Liver (tissue), 9 donors: ENCODE data around the gene ICA1L. TPM values are rescaled to one million over a fixed set of nuclear protein-coding genes. Genes with fewer than 3 reads are reported as not detected.

Experiments used
- DNase-seq: peaks from one replicate; pipeline ENCODE4 v3.0.0-alpha.2; 2017; ENCODE audit warnings: low spot score
- H3K27ac ChIP-seq, 2 donors: one replicate each; pipeline ENCODE4 v1.7.0; 2013; ENCODE audit warnings: inconsistent platforms in 2 of 2, low read length in 2 of 2, control low read depth in 1 of 2, low read depth in 1 of 2, mild to moderate bottlenecking in 1 of 2
- H3K27me3 ChIP-seq, 4 donors: one replicate each; pipeline versions ENCODE4 v1.6.1 to v1.7.0; 2013; ENCODE audit warnings: low read length in 3 of 4, inconsistent platforms in 1 of 4, mild to moderate bottlenecking in 1 of 4, moderate library complexity in 1 of 4; ENCODE audit not compliant: control insufficient read depth in 4 of 4, insufficient read depth in 4 of 4
- H3K36me3 ChIP-seq, 4 donors: one replicate each; pipeline versions ENCODE4 v1.6.1 to v1.7.0; 2013; ENCODE audit warnings: low read length in 3 of 4, mild to moderate bottlenecking in 3 of 4, low read depth in 1 of 4, moderate library complexity in 1 of 4; ENCODE audit not compliant: control insufficient read depth in 4 of 4, insufficient read depth in 3 of 4
- H3K4me1 ChIP-seq, 4 donors: one replicate each; pipeline versions ENCODE4 v1.6.1 to v1.7.0; 2013; ENCODE audit warnings: low read length in 3 of 4, mild to moderate bottlenecking in 3 of 4, moderate library complexity in 1 of 4; ENCODE audit not compliant: control insufficient read depth in 4 of 4, insufficient read depth in 4 of 4
- H3K4me3 ChIP-seq, 3 donors: one replicate each; pipeline versions ENCODE4 v1.6.1 to v1.7.0; 2013; ENCODE audit warnings: low read length in 3 of 3, control low read depth in 1 of 3, low read depth in 1 of 3, mild to moderate bottlenecking in 1 of 3
- H3K9ac ChIP-seq, 2 donors: one replicate each; pipeline ENCODE4 v1.7.0; 2013; ENCODE audit warnings: low read length in 2 of 2, mild to moderate bottlenecking in 2 of 2, moderate library complexity in 2 of 2, control low read depth in 1 of 2, low read depth in 1 of 2
- H3K9me3 ChIP-seq, 4 donors: one replicate each; pipeline versions ENCODE4 v1.6.1 to v1.7.0; 2013; ENCODE audit warnings: low read length in 3 of 4; ENCODE audit not compliant: control insufficient read depth in 4 of 4
- CTCF ChIP-seq: fragments of 150-350 bp; IDR thresholded peaks from 2 replicates; pipeline ENCODE4 v1.5.1; 2017; ENCODE audit warnings: improper control_type of control experiment, low read depth, low read length; ENCODE audit not compliant: missing input control
- EGR1 ChIP-seq, 2 donors: IDR thresholded peaks; 2 replicates each; pipeline ENCODE4 v1.6.1; 2016 to 2018; ENCODE audit warnings: antibody characterized with exemption in 2 of 2, low read depth in 2 of 2
- FOXA1 ChIP-seq: IDR thresholded peaks from 2 replicates; pipeline ENCODE4 v1.6.1; 2016; ENCODE audit warnings: antibody characterized with exemption
- FOXA2 ChIP-seq: IDR thresholded peaks from 2 replicates; pipeline ENCODE4 v1.6.1; 2016; ENCODE audit warnings: antibody characterized with exemption
- GABPA ChIP-seq, 2 donors: IDR thresholded peaks in 1 of 2; conservative IDR thresholded peaks in 1 of 2; 2 replicates each; pipeline ENCODE4 v1.6.1; 2016; ENCODE audit warnings: antibody characterized with exemption in 2 of 2, mild to moderate bottlenecking in 1 of 2, moderate library complexity in 1 of 2
- HNF4A ChIP-seq, 2 donors: conservative IDR thresholded peaks; 2 replicates each; pipeline ENCODE4 v1.6.1; 2016; ENCODE audit warnings: antibody characterized with exemption in 2 of 2, mild to moderate bottlenecking in 2 of 2
- HNF4G ChIP-seq: IDR thresholded peaks from 2 replicates; pipeline ENCODE4 v1.6.1; 2016; ENCODE audit warnings: antibody characterized with exemption
- NR2F2 ChIP-seq: IDR thresholded peaks from 2 replicates; pipeline ENCODE4 v1.6.1; 2016; ENCODE audit warnings: antibody characterized with exemption
- RAD21 ChIP-seq, 2 donors: IDR thresholded peaks; 2 replicates each; pipeline ENCODE4 v1.6.1; 2016; ENCODE audit warnings: antibody characterized with exemption in 2 of 2, mild to moderate bottlenecking in 2 of 2
- RXRA ChIP-seq, 2 donors: IDR thresholded peaks; 2 replicates each; pipeline ENCODE4 v1.6.1; 2017 to 2018; ENCODE audit warnings: antibody characterized with exemption in 2 of 2, mild to moderate bottlenecking in 1 of 2
- TAF1 ChIP-seq: conservative IDR thresholded peaks from 2 replicates; pipeline ENCODE4 v1.6.1; 2016; ENCODE audit warnings: antibody characterized with exemption, mild to moderate bottlenecking
- ZBTB33 ChIP-seq: IDR thresholded peaks from 2 replicates; pipeline ENCODE4 v1.6.1; 2016; ENCODE audit warnings: antibody characterized with exemption
- WGBS: extraction: QIAGEN DNeasy Blood & Tissue Kit; methylation state at CpG from one replicate; pipeline ENCODE4 v1.1.7; 2013; 5-methylcytosine and 5-hydroxymethylcytosine counted together
- polyA plus RNA-seq, 2 donors: library from polyadenylated mRNA; stranded (reverse) in 1 of 2; unstranded in 1 of 2; fragments of 200-250 nt in 1 of 2; fragments of >200 nt in 1 of 2; fragmentation: Nextera tagmentation in 1 of 2; extraction: Ambion mirVana in 1 of 2; gene quantifications; one replicate each; pipeline versions ENCODE4 v1.2.1 to v1.2.3, GENCODE V29; 2013 to 2015
- total RNA-seq, 2 donors: library from RNA; depleted of rRNA; stranded (reverse); fragments of >200 nt; gene quantifications; one replicate each; pipeline ENCODE4 v1.2.3, GENCODE V29; 2014
- TF ChIP-seq, protein P1 (sequence below): IDR thresholded peaks from 2 replicates; pipeline ENCODE4 v1.6.1; 2016; ENCODE audit warnings: antibody characterized with exemption
- TF ChIP-seq, protein P2 (sequence below): IDR thresholded peaks from 2 replicates; pipeline ENCODE4 v1.6.1; 2016; ENCODE audit warnings: antibody characterized with exemption, mild to moderate bottlenecking
- donor health status: healthy.
- donor health status: healthy.
- donor health status: healthy.
- donor health status: healthy.
- donor health status: healthy.

ICA1L gene
- total and polyA plus RNA-seq, 4 donors, result 0.15 to 1.7 (median 0.79) TPM

DNA sequence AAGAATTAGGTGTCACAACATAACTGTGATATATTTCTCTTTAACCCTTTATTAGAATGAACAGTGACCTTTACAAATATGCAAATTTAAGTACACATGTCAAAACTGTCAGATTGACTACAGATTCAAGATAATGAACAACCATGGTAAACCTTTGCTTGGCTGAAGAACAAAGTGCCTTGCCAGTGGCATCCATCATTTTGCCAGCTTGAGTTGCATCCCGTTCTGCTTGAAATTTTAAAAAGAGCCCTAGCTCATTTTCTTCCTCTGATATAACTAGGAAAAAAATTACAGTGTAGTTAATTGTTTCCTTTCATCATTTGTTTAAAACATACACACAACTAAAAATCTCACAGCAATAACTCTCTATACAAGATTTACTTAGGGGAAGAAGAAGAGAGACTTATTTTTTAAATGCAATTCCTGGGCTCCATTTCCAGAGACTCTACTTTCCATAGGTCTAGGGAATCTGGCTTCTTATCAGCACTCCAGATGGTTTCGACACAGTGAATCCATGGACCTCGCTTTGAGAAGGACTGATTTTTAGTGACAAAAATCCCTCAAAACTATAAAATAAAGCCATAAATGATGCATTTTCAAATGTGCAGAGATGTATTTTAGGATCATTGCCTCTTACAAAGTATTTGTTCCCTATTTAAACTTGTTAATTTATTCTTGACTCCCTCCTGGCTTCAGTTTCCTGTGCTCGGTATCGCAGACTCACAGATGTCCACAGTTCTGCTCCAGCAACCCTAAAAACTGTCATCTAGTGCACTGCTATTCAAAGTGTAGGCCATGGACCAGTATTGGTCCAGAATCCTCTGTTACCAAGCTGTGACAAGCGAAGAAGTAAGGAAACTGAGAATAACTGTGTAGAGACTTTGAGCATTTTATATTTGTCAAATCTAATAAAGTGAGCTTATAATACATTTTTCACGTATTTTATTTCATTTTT, 50.1 kb downstream of the ICA1L start:
- no peak overlapping the region for H3K9ac ChIP-seq
- 90% methylated on average over 7 of the region's 7 CpGs for WGBS
- H3K4me3 ChIP-seq, result no peak overlapping the region
- no peaks in the 10 kb centered on the region for H3K4me1 ChIP-seq
- TF ChIP-seq CTCF (no peak), NR2F2 (no peak), GABPA (IDR thresholded peaks at IDR 0.05 in 1 of 2, conservative IDR thresholded peaks at IDR 0.05 in 1 of 2) (no peak), HNF4G (no peak), RAD21 (IDR thresholded peaks at IDR 0.05) (no peak), TAF1 (no peak), RXRA (IDR thresholded peaks at IDR 0.05) (no peak), FOXA2 (no peak), ZBTB33 (no peak)
- TF ChIP-seq, protein P1, sequence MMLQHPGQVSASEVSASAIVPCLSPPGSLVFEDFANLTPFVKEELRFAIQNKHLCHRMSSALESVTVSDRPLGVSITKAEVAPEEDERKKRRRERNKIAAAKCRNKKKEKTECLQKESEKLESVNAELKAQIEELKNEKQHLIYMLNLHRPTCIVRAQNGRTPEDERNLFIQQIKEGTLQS, result no peak
- DNase-seq, result no peak
- no peaks in the 10 kb centered on the region for H3K27me3 ChIP-seq
- no peaks in the 10 kb centered on the region for H3K36me3 ChIP-seq
- H3K27ac ChIP-seq, result no peak overlapping the region
- H3K9me3 ChIP-seq, result no peaks in the 10 kb centered on the region

GRCh38 chr2:202818321-202818720, 53.2 kb downstream of the ICA1L start:
- H3K4me1 ChIP-seq, result no peaks in the 10 kb centered on the region
- H3K36me3 ChIP-seq, result no peaks in the 10 kb centered on the region
- no peak overlapping the region for H3K4me3 ChIP-seq
- no peak overlapping the region for H3K27ac ChIP-seq
- TF ChIP-seq, protein P2, sequence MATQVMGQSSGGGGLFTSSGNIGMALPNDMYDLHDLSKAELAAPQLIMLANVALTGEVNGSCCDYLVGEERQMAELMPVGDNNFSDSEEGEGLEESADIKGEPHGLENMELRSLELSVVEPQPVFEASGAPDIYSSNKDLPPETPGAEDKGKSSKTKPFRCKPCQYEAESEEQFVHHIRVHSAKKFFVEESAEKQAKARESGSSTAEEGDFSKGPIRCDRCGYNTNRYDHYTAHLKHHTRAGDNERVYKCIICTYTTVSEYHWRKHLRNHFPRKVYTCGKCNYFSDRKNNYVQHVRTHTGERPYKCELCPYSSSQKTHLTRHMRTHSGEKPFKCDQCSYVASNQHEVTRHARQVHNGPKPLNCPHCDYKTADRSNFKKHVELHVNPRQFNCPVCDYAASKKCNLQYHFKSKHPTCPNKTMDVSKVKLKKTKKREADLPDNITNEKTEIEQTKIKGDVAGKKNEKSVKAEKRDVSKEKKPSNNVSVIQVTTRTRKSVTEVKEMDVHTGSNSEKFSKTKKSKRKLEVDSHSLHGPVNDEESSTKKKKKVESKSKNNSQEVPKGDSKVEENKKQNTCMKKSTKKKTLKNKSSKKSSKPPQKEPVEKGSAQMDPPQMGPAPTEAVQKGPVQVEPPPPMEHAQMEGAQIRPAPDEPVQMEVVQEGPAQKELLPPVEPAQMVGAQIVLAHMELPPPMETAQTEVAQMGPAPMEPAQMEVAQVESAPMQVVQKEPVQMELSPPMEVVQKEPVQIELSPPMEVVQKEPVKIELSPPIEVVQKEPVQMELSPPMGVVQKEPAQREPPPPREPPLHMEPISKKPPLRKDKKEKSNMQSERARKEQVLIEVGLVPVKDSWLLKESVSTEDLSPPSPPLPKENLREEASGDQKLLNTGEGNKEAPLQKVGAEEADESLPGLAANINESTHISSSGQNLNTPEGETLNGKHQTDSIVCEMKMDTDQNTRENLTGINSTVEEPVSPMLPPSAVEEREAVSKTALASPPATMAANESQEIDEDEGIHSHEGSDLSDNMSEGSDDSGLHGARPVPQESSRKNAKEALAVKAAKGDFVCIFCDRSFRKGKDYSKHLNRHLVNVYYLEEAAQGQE, result no peak
- TF ChIP-seq RXRA (IDR thresholded peaks at IDR 0.05) (no peak), HNF4A (conservative IDR thresholded peaks at IDR 0.05) (no peak), HNF4G (no peak), FOXA1 (no peak), CTCF (no peak), FOXA2 (no peak), RAD21 (IDR thresholded peaks at IDR 0.05) (no peak), EGR1 (IDR thresholded peaks at IDR 0.05; ENCODE audit: low read depth in 2 of 2) (no peak)
- WGBS, result 73% methylated on average over 3 of the region's 3 CpGs
- H3K9me3 ChIP-seq, result no peaks in the 10 kb centered on the region
- H3K9ac ChIP-seq, result no peak overlapping the region
- H3K27me3 ChIP-seq, result no peaks in the 10 kb centered on the region
- no peak for DNase-seq
